Measurements from ENCODE around the gene AKAP13.

Gene AKAP13

GRCh38 chr15:85542895-85543331 lies 162.5 kb downstream of the AKAP13 start:
- DNase-seq: no peak

GRCh38 chr15:85543741-85544155 lies 163.3 kb downstream of the AKAP13 start:
- no peak for DNase-seq

GRCh38 chr15:85545185-85545584 lies 164.8 kb downstream of the AKAP13 start:
- no peak for DNase-seq

GRCh38 chr15:85545752-85546151 lies 165.3 kb downstream of the AKAP13 start:
- DNase-seq: no peak

- no peak for DNase-seq
Observed at GRCh38 chr15:85547386-85547785, 167.0 kb downstream of the AKAP13 start.

GRCh38 chr15:85550283-85550682 lies 169.9 kb downstream of the AKAP13 start:
- DNase-seq: no peak

- no peak for DNase-seq
Observed at GRCh38 chr15:85551221-85551832, 170.9 kb downstream of the AKAP13 start.

- DNase-seq: no peak
Observed at GRCh38 chr15:85554852-85555521, 174.6 kb downstream of the AKAP13 start.

GRCh38 chr15:85555875-85556617 lies 175.6 kb downstream of the AKAP13 start:
- DNase-seq: no peak

GRCh38 chr15:85556618-85556895 lies 176.2 kb downstream of the AKAP13 start:
- DNase-seq: no peak

GRCh38 chr15:85557385-85557784 lies 177.0 kb downstream of the AKAP13 start:
- DNase-seq: no peak

- no peak for DNase-seq
Observed at GRCh38 chr15:85558848-85559247, 178.4 kb downstream of the AKAP13 start.

- no peak for DNase-seq
Observed at GRCh38 chr15:85559530-85559929, 179.1 kb downstream of the AKAP13 start.

- no peak for DNase-seq
Observed at GRCh38 chr15:85562824-85563223, 182.4 kb downstream of the AKAP13 start.

GRCh38 chr15:85563328-85563727 lies 182.9 kb downstream of the AKAP13 start:
- DNase-seq: no peak

GRCh38 chr15:85563731-85564130 lies 183.3 kb downstream of the AKAP13 start:
- DNase-seq: no peak

GRCh38 chr15:85564686-85565085 lies 184.3 kb downstream of the AKAP13 start:
- no peak for DNase-seq

- DNase-seq: no peak
Observed at GRCh38 chr15:85568261-85568808, 187.9 kb downstream of the AKAP13 start.

GRCh38 chr15:85570336-85570735 lies 189.9 kb downstream of the AKAP13 start:
- no peak for DNase-seq

- no peak for DNase-seq
Observed at GRCh38 chr15:85571780-85572179, 191.4 kb downstream of the AKAP13 start.

GRCh38 chr15:85576392-85576791 lies 196.0 kb downstream of the AKAP13 start:
- DNase-seq: no peak

- no peak for DNase-seq
Observed at GRCh38 chr15:85578941-85579701, 198.7 kb downstream of the AKAP13 start.

All from cortex of kidney (tissue), 1 donor.